HG02763 (cell line): ENCODE data around the gene FNDC11.
"Not testable (repeated sequence)": the region's sequence is repeated elsewhere in the genome, so short reads cannot be mapped to it uniquely, and the experiment has no call there.

Experiments used
- ATAC-seq: cut with Tn5 transposase; IDR thresholded peaks from one replicate; pipeline ENCODE4 v1.9.1; 2021; ENCODE audit warnings: mild to moderate bottlenecking, moderate library complexity; ENCODE audit not compliant: unreplicated experiment

Gene FNDC11

GRCh38 chr20:63553933-63554290 is at the start of gene FNDC11:
FNDC11 (plus strand) TSS chr20:63554159; CDS start chr20:63555664, 1,505 bp downstream.
- peak; percentile 17 for ATAC-seq

- ATAC-seq, result no peak
Measured at GRCh38 chr20:63504642-63505041, 49.3 kb upstream of the FNDC11 start.

GRCh38 chr20:63505281-63505680 is 48.7 kb upstream of the FNDC11 start:
- no peak for ATAC-seq

- ATAC-seq, result no peak
Measured at GRCh38 chr20:63505723-63506122, 48.2 kb upstream of the FNDC11 start.

- ATAC-seq, result no peak
Measured at GRCh38 chr20:63507083-63507743, 46.7 kb upstream of the FNDC11 start.

- ATAC-seq, result no peak
Measured at GRCh38 chr20:63508072-63508768, 45.7 kb upstream of the FNDC11 start.

GRCh38 chr20:63509088-63509564 is 44.8 kb upstream of the FNDC11 start:
- ATAC-seq, result no peak

GRCh38 chr20:63513207-63513606 is 40.8 kb upstream of the FNDC11 start:
- ATAC-seq, result no peak

GRCh38 chr20:63514520-63514919 is 39.4 kb upstream of the FNDC11 start:
- not testable (repeated sequence) for ATAC-seq

GRCh38 chr20:63517376-63518309 is 36.3 kb upstream of the FNDC11 start:
- no peak for ATAC-seq

- ATAC-seq, result no peak
Measured at GRCh38 chr20:63518351-63518861, 35.6 kb upstream of the FNDC11 start.

GRCh38 chr20:63518946-63519667 is 34.9 kb upstream of the FNDC11 start:
- ATAC-seq, result no peak

- ATAC-seq, result peak; percentile 43
Measured at GRCh38 chr20:63519668-63520503, 34.1 kb upstream of the FNDC11 start.

GRCh38 chr20:63520504-63520933 is 33.4 kb upstream of the FNDC11 start, which contains the start of gene PPDPF:
PPDPF (plus strand) TSS chr20:63520765; CDS start chr20:63521309, 544 bp downstream.
- peak; percentile 74 for ATAC-seq

- ATAC-seq, result peak; percentile 39
Measured at GRCh38 chr20:63520934-63521601, 32.9 kb upstream of the FNDC11 start.

GRCh38 chr20:63521602-63522001 is 32.4 kb upstream of the FNDC11 start:
- ATAC-seq, result no peak

- ATAC-seq, result no peak
Measured at GRCh38 chr20:63522091-63522868, 31.7 kb upstream of the FNDC11 start.

GRCh38 chr20:63522981-63523611 is 30.9 kb upstream of the FNDC11 start:
- no peak for ATAC-seq
